HG03103 (cell line): ENCODE results near the gene WWOX.

Experiments
- ATAC-seq: cut with Tn5 transposase; IDR thresholded peaks from one replicate; pipeline ENCODE4 v1.9.1; 2021; ENCODE audit warnings: low read depth; ENCODE audit not compliant: unreplicated experiment

Gene WWOX

GRCh38 chr16:78381060-78381459 lies 281.6 kb downstream of the WWOX start:
- ATAC-seq = no peak

DNA sequence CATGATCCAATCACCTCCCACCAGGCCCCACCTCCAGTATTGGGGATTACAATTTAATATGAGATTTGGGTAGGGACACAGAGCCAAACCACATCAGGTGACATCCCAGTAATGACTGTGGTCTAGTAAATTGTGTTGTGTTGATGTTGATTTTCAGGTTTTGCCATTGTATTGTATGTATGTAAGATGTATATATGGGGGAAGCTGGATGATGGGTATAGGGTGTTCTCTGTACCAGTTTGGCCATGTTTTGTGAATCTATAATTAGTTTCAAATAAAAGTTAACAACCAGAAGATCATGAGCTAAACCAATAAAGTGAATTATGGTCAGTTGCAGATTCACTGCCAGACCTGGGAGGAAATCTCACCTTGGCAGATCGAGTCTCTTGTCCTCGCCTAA lies 283.7 kb downstream of the WWOX start:
- ATAC-seq = no peak

DNA sequence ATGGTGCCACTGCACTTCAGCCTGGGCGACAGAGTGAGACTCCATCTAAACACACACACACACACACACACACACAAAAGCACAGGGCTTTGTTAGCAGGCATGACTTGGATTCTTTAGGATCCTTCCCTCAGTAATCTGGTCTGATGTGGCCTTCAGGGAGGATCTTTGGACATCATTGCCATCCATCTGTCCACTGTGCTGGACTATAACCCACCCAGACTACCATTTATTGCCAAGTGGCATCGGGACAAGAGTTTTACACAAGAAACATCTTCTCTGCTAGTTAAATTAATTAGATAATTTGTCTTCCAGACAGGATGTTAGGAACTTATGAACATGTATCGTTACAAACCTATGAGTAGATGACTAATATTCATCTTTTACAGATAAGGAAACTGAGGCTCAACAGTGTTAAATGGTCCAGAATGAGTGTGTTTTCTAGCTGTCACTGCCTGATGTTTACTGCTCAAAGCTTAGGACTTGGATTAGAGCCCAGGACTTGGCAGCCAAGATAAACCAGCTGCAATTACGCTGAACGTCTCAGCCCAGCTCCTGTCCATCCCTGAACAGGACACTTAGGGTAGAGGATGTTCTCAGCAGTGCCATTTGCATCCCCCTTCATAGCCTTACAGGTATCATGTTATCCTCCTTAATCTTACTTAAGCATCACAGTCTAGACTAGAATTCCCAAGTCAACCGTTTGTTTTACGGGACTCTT lies 285.8 kb downstream of the WWOX start:
- ATAC-seq = no peak

GRCh38 chr16:78386557-78387324 lies 287.3 kb downstream of the WWOX start:
- ATAC-seq = no peak

DNA sequence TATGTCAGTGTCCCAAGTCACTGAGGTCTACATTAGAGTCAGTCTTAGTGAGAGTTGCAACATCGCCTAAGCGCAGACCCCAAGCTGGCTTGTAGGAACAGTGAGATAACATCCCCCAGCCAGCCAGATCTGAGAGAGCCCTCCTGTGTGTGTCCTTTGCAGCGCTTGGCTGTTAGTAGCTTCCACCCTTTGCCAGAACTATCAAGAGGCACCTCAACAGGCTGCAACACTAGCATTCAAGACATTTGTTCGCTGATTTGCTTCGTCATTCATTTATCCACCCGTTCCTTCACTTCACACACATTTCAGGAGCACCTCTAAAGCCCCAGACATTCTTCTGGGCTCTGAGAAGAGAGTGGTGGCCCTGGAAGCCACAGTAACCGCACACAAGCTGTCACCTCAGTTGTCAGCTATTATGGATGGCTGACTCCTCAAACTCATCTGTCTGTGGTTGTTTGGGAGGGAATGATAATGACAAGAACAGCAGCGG lies 289.6 kb downstream of the WWOX start:
- no peak for ATAC-seq

DNA sequence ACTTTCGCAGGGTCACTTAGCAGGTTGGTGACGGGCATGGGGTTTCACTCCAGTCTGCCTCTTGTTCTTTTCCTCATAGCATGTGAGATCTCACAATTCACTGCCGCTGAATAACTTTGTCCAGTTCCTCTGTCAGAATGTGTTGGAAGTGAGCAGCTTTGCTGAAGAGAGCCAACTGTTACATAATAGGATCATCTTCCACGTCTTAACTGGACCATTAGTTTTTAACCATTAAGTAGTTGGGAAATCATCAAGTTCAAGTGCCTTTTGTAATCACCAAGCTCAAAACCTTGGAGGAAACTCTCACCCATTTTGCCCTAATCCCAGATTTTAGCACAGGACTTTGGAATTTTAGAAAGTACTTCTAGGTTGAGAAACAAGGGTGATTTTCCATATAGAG lies 290.6 kb downstream of the WWOX start:
- ATAC-seq = no peak

DNA sequence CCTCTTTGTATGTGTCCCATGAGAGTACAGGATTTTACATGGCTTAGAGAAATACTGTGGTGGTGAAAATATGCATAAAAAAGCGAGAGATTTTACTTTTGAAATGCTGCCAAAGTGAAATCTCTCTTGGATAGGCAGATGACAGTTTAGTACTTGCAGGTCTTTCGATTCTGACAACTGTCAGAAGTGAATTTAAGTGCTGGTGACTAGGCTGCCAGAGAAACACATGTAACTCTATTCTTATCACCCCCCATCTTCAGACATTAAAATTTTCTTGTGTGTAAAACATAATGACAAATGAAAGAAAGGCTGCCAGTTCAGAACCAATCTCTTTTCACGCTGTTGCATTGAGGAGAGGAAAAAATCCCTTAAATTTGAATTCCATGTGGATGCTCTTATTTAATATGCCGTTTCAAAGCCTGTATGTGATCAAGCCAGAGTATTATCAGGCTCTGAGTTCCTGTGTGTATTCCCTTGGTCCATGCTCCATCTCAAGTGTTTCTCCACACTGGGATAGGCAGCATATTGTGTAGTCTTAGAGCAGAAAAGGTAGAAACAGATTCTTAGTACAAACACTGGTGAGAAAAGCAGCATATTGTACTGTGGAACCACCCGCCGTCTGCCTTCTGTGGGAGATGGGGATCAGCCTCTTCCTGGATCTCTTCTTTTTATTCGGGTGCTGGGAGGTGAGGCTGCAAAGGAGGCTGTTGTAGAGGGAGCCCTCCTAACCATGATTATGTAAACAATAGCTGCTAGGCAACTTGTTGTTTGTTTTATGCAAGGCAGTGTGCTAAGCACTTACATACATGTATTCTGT lies 291.3 kb downstream of the WWOX start:
- ATAC-seq = no peak

- ATAC-seq = no peak
These were observed 293.2 kb downstream of the WWOX start for GRCh38 chr16:78392585-78393195.

DNA sequence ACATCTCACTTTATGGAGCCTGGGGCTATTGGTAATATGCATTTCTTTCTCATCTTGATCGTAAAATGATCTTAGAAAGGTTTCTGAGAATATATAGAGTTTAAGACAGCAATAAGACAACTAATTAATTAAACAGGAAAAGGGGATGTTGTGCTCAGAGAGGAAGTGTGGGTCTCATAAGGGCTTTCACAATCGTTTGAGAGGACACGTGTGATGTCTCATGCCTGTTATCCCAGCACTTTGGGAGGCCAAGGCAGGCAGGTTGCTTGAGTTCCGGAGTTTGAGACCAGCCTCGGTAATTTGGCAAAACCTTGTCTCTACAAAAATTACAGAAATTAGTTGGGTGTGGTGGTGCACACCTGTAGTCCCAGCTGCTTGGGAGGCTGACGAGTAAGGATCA lies 295.6 kb downstream of the WWOX start:
- ATAC-seq = no peak

GRCh38 chr16:78396046-78396445 lies 296.6 kb downstream of the WWOX start:
- no peak for ATAC-seq

GRCh38 chr16:78396673-78397072 lies 297.2 kb downstream of the WWOX start:
- no peak for ATAC-seq

DNA sequence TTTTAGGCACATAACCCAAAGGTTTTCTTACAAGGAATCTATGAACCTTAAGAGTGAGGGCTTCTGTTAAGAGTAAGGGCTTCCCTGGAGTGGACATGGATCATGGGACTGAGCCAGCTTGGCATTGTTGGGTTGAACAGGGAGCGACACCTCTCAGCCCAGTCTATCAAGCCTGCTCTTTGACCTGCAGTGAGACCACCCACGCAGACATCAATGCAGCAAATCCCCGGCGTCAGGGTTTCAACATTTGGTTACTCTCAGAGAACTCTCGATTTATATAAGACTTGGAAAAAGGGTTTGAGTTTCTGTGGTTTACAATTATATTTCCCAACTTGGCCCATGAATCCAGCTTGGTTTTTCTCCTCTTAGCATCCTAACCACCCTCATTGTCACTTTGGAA lies 299.9 kb downstream of the WWOX start:
- ATAC-seq = no peak

DNA sequence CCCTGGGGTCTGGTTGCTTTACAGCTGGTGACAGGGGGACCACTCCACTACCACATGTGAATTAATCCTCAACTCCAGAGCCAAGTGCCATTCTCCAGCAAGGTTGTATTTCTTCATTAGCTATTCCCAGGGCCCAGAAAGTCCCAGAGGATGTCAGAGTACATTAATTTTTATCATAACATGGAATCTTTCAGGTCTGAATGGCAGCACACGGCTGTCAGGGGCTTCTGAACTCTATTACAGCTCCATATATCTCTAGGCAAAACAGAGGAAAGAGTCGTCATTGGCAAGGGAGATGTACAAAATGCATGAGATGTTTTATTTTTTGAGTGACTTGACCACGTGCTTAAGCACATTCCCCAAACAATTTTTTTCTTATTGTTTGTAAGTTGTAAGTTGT lies 303.4 kb downstream of the WWOX start:
- ATAC-seq = no peak

DNA sequence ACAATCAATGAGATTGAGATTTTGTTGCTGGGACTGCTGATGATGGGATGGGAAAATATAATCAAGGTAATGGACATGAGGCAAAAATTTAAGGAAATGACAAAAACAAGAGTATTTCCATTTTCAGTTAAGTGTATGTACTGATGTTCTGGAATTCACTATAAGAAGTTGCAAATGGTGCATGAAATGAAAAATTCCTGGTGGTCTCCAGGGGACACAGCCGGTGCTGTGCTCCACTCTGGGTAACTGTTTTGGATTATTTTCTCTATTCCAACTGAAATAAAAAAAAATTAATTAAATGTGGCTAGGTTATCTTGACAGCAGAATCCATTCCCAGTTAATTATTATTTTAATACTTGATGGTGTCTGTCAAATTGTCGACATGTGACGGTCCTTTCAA lies 305.6 kb downstream of the WWOX start:
- no peak for ATAC-seq

DNA sequence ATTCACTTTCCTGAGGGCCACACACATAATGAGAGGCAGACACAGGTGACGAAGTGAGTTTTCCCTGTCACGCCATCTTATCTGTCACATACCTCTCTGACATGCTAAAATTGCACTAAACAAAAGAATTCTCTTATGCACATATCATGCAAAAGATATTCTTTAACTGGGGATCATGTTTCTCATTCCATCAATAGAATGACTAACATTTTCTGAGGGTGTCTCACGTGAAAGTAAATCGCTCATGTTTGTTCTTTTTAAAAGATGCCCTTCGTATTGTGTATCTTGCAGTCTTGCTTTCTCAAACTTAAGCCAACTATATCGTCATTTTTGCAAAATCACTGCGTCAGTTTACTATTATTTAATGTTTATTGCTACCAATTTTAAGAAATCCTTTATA lies 306.4 kb downstream of the WWOX start:
- ATAC-seq = no peak

DNA sequence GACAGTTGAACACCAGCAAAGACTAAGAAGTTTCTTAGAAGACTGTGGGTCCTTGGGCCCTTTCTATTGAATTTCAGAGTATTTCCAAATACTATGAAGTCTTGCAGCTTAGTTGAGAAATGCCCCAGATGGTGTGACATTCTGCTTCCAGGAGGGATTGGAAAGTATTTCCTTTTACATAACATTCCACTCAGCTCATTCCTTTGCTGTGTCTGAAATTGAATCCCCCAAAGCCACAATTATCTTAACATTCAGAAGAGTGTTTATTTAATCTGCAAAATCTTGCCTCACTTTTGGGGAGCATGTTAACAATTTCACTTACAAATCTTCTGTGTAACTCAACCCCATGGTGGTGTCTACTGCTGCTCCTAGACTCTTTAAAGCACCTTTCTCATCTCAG lies 307.7 kb downstream of the WWOX start:
- ATAC-seq = no peak

DNA sequence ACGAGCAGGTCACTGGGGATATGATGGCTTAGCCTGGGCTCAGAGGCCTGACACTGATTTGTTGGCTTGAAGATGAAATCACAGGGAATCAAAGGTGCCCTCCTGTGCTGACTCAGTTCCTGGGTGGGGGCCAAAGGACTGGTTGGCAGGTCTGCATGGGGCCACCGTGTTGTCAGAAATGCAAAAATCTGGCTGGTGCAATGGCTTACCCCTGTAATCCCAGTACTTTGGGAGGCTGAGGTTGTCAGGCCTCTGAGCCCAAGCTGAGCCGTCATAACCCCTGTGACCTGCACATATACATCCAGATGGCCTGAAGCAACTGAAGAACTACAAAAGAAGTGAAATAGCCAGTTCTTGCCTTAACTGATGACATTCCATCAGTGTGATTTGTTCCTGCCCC lies 314.2 kb downstream of the WWOX start:
- ATAC-seq = no peak

DNA sequence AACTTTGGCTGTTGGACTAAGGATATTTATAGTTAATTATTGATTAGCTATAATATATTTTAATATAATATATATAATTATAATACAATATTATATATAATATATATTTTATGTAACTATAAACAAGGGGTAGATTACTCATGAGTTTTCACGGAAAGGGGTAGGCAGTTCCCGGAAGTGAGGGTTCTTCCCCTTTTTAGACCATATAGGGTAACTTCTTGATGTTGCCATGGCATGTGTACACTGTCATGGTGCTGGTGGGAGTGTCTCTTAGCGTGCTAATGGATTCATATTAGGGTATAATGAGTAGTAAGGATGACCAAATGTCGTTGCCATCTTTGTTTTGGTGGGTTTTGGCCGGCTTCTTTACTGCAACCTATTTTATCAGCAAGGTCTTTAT lies 315.6 kb downstream of the WWOX start:
- ATAC-seq = no peak

DNA sequence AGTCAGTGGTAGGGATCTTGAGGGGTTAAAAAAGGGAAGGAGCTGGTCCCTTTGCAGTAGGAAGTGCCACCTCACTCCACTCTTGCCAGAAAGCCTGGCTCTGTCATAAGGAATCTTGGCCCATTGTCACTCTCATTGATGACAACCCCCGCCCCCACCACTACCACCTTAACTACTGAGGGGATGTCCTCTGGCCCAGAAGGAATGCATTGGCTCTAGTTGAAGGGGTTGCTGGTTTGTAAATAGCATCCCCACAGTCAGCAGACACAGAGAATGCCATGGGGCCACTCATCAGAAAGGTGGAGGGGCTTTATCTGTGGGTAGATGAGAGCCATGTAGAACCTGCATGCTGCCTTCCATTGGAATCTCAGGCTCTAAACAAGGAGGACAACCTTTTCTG lies 316.2 kb downstream of the WWOX start:
- no peak for ATAC-seq

DNA sequence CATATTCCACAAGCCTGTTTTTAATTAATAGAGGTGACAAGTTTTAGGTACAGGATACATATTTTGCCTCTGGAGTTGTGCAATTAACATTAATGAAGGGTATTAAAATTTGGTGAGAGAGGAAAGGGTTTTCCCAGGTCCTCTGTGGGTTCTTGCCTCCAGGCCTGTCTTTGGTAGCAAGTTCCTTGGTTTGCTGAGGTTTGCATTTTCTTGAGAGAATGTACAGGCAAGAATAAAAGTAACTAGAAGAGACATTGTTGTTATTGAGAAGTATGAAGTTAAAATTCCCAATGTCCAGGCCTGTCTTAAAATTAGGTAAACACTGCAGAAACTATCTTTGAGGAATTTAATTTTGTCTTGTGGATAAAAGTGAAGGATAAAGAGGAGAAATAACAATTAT lies 316.9 kb downstream of the WWOX start:
- no peak for ATAC-seq

DNA sequence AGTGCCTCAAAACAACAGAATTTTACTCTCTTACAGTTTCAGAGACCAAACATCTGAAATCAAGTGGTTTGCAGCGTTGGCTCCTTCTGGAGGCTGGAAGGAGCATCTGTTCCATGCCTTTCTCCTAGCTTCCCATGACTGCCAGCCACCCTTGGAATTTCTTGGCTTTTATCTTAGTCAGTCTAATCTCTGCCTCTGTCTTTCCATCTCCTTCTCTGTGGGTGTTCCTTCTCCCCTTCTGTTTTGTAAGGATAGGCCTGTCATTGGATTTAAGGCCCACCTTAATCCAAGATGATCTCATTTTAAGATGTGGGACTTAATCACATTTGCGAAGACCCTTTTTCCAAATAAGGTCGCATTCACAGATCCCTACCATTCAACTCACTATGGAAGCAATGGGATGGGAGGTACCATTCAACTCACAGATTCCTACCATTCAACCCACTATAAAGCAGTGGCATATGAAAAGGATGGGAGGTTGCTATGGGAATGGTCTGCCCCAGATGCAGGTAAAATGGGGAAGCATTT lies 321.8 kb downstream of the WWOX start:
- ATAC-seq = no peak
